Transverse colon (tissue), 4 donors: Measurements from ENCODE around the gene CCDC85C. TPM values are rescaled to one million over a fixed set of nuclear protein-coding genes. Genes with fewer than 3 reads are reported as not detected.
A peak's percentile ranks its signal among the peaks of the same experiment; 100 is the strongest.

Experiments used
- DNase-seq: peaks from one replicate; pipeline ENCODE4 v3.0.0-alpha.2; 2019
- H3K27ac ChIP-seq, 4 donors: fragments of 200-600 bp; sonication (generic); 2 replicates each; pipeline ENCODE4 v1.5.1; 2016 to 2018; ENCODE audit warnings: inconsistent platforms in 4 of 4
- H3K27me3 ChIP-seq: fragments of 200-600 bp; sonication (generic); 2 replicates; pipeline ENCODE4 v1.5.1; 2017; ENCODE audit warnings: inconsistent platforms
- H3K36me3 ChIP-seq, 4 donors: fragments of 200-600 bp; sonication (generic); 2 replicates each; pipeline ENCODE4 v1.5.1; 2017 to 2019; ENCODE audit warnings: inconsistent platforms in 4 of 4
- H3K4me1 ChIP-seq, 4 donors: fragments of 200-600 bp; sonication (generic); 2 replicates each; pipeline ENCODE4 v1.5.1; 2017 to 2020; ENCODE audit warnings: inconsistent platforms in 4 of 4
- H3K4me3 ChIP-seq, 4 donors: fragments of 200-600 bp; sonication (generic); 1 replicate in 1 of 4; 2 replicates in 3 of 4; pipeline versions ENCODE4 v1.5.1 to v1.6.1; 2017 to 2019; ENCODE audit warnings: inconsistent platforms in 4 of 4
- H3K9me3 ChIP-seq, 2 donors: fragments of 200-600 bp; sonication (generic); 2 replicates each; pipeline ENCODE4 v1.5.1; 2017 to 2019; ENCODE audit warnings: inconsistent platforms in 2 of 2
- CTCF ChIP-seq, 5 experiments: fragments of 200-600 bp in 3 of 5; fragments of 450-650 bp in 2 of 5; sonication (generic) in 3 of 5; IDR thresholded peaks; 1 replicate in 2 of 5; 2 replicates in 3 of 5; pipeline ENCODE4 v1.5.1; 2016 to 2017; ENCODE audit warnings: antibody characterized with exemption in 5 of 5, inconsistent platforms in 3 of 5, mild to moderate bottlenecking in 2 of 5, moderate library complexity in 1 of 5
- EP300 ChIP-seq: sonication (generic); formaldehyde crosslinking; IDR thresholded peaks from one replicate; pipeline ENCODE4 v1.6.1; 2017; ENCODE audit warnings: antibody characterized with exemption, low read depth
- POLR2A ChIP-seq: fragments of 450-650 bp; IDR thresholded peaks from one replicate; pipeline ENCODE4 v1.6.1; 2016; ENCODE audit warnings: antibody characterized with exemption, mild to moderate bottlenecking, moderate library complexity
- POLR2AphosphoS5 ChIP-seq, 3 donors: sonication (generic); formaldehyde crosslinking; IDR thresholded peaks; one replicate each; pipeline ENCODE4 v1.6.1; 2016; ENCODE audit warnings: antibody characterized with exemption in 3 of 3
- WGBS, 2 donors: methylation state at CpG; one replicate each; pipeline ENCODE4 v1.1.5; 2018; ENCODE audit warnings: low coverage in 1 of 2; 5-methylcytosine and 5-hydroxymethylcytosine counted together
- in situ Hi-C, 4 donors: fragments of 200-750 bp; cut with MboI; loops; one replicate each; pipeline versions ENCODE4 v1.15.0 to v1.15.1; 2017; ENCODE audit warnings: low sequenced_read_pairs in 3 of 4, low pct_ligation_motif_present in 1 of 4, low pct_unique_long_range_greater_than_20kb in 1 of 4
- intact Hi-C: fragments of 100-400 bp; cut with DNase I; formaldehyde crosslinking; loops from one replicate; pipeline ENCODE4 v1.15.1; 2023; ENCODE audit warnings: low total_unique reads
- total RNA-seq, 4 donors: library from RNA; depleted of rRNA; stranded (reverse); fragments of >200 nt; gene quantifications; one replicate each; pipeline ENCODE4 v1.1.0, GENCODE V29; 2016

CCDC85C gene
- total RNA-seq, 4 donors from 2014 or later = 19.3 to 55.4 (median 45.7) TPM

- Histone ChIP-seq H3K9me3 (no peaks in the 10 kb centered on the region), H3K4me1 (peaks cover 0 to 10% (median 4%) of the 10 kb centered on the region in 4 donors), H3K27me3 (no peaks in the 10 kb centered on the region), H3K36me3 (peaks cover 0 to 13% (median 4%) of the 10 kb centered on the region in 4 donors), H3K4me3 (no peak overlapping the region), H3K27ac (peak overlapping the region in 2 of 4 donors; percentile 62 to 87)
- WGBS, 2 donors = 90 to 100% methylated on average over 1 to 16 of the region's 16 CpGs
- TF ChIP-seq EP300 (no peak), POLR2AphosphoS5 (IDR thresholded peaks at IDR 0.05) (no peak), CTCF (IDR thresholded peaks at IDR 0.05) (no peak), POLR2A (no peak)
- DNase-seq = no peak
- in situ Hi-C loops = loop anchor here in 1 of 4 donors (25.0 kb wide), 1 partner anchor 100 kb away; the partner anchor contains the start of gene CCDC85C
- intact Hi-C loops = no loop called here
Observed at GRCh38 chr14:99512571-99513182, 91.3 kb downstream of the CCDC85C start.

- no peak overlapping the region for H3K4me3 ChIP-seq
- H3K4me1 ChIP-seq = peaks cover 0 to 10% (median 4%) of the 10 kb centered on the region in 4 donors
- no peak for DNase-seq
- intact Hi-C loops = no loop called here
- H3K27me3 ChIP-seq = no peaks in the 10 kb centered on the region
- H3K27ac ChIP-seq = peak overlapping the region; percentile 35 to 87 (median 61)
- H3K36me3 ChIP-seq = peaks cover 0 to 17% (median 6%) of the 10 kb centered on the region in 4 donors
- 73 to 74% methylated on average over 8 to 10 of the region's 10 CpGs for WGBS, 2 donors
- no peaks in the 10 kb centered on the region for H3K9me3 ChIP-seq
- in situ Hi-C loops = loop anchor here in 1 of 4 donors (25.0 kb wide), 1 partner anchor 100 kb away; the partner anchor contains the start of gene CCDC85C
- no peak for TF ChIP-seq POLR2A
- no peak for TF ChIP-seq EP300
- TF ChIP-seq POLR2AphosphoS5 (IDR thresholded peaks at IDR 0.05) = no peak
- TF ChIP-seq CTCF (IDR thresholded peaks at IDR 0.05) = no peak
Observed at GRCh38 chr14:99512110-99512449, 91.9 kb downstream of the CCDC85C start.

- no peaks in the 10 kb centered on the region for H3K9me3 ChIP-seq
- peak overlapping the region; percentile 35 to 87 (median 61) for H3K27ac ChIP-seq
- H3K27me3 ChIP-seq = no peaks in the 10 kb centered on the region
- 71 to 76% methylated on average over 2 to 12 of the region's 12 CpGs for WGBS, 2 donors
- intact Hi-C loops (no loop called here), in situ Hi-C loops (loop anchor here in 1 of 4 donors (25.0 kb wide), 1 partner anchor 101 kb away; the partner anchor contains the start of gene CCDC85C)
- TF ChIP-seq POLR2AphosphoS5 (IDR thresholded peaks at IDR 0.05) (no peak), CTCF (IDR thresholded peaks at IDR 0.05) (no peak), POLR2A (no peak), EP300 (no peak)
- peaks cover 0 to 22% (median 9%) of the 10 kb centered on the region in 4 donors for H3K36me3 ChIP-seq
- DNase-seq = no peak
- H3K4me1 ChIP-seq = peaks cover 0 to 10% (median 4%) of the 10 kb centered on the region in 4 donors
- no peak overlapping the region for H3K4me3 ChIP-seq
Observed at GRCh38 chr14:99511421-99512109, 92.4 kb downstream of the CCDC85C start.

GRCh38 chr14:99510556-99511139 lies 93.4 kb downstream of the CCDC85C start:
- intact Hi-C loops (no loop called here), in situ Hi-C loops (loop anchor here in 1 of 4 donors (25.0 kb wide), 1 partner anchor 102 kb away; the partner anchor contains the start of gene CCDC85C)

More at GRCh38 chr14:99510556-99511139, 93.4 kb downstream of the CCDC85C start:
- no peak for DNase-seq
- Histone ChIP-seq H3K9me3 (no peaks in the 10 kb centered on the region), H3K4me1 (peaks cover 0 to 10% (median 4%) of the 10 kb centered on the region in 4 donors), H3K27me3 (no peaks in the 10 kb centered on the region), H3K4me3 (no peak overlapping the region), H3K36me3 (peaks cover 0 to 31% (median 13%) of the 10 kb centered on the region in 4 donors), H3K27ac (peak overlapping the region in 3 of 4 donors; percentile 29 to 87 (median 62))
- TF ChIP-seq EP300 (no peak), POLR2AphosphoS5 (IDR thresholded peaks at IDR 0.05) (no peak), CTCF (IDR thresholded peaks at IDR 0.05) (no peak), POLR2A (no peak)
- WGBS, 2 donors = 75 to 78% methylated on average over 4 to 10 of the region's 15 CpGs
